Lower leg skin (tissue), 4 donors: ENCODE data around the gene HIP1. TPM values are rescaled to one million over a fixed set of nuclear protein-coding genes. Genes with fewer than 3 reads are reported as not detected.

Source experiments
- DNase-seq, 2 donors: peaks; one replicate each; pipeline ENCODE4 v3.0.0-alpha.2; 2019; ENCODE audit warnings: low spot score in 2 of 2
- H3K4me3 ChIP-seq: fragments of 200-600 bp; sonication (generic); 2 replicates; pipeline ENCODE4 v1.5.1; 2017; ENCODE audit warnings: mild to moderate bottlenecking, low read depth; ENCODE audit not compliant: poor library complexity, severe bottlenecking
- CTCF ChIP-seq, 3 donors: fragments of 450-650 bp; IDR thresholded peaks; one replicate each; pipeline ENCODE4 v1.5.1; 2016; ENCODE audit warnings: antibody characterized with exemption in 3 of 3, mild to moderate bottlenecking in 3 of 3, moderate library complexity in 2 of 3
- POLR2A ChIP-seq, 2 donors: fragments of 450-650 bp; IDR thresholded peaks; one replicate each; pipeline ENCODE4 v1.6.1; 2016 to 2017; ENCODE audit warnings: antibody characterized with exemption in 2 of 2, mild to moderate bottlenecking in 1 of 2, moderate library complexity in 1 of 2
- WGBS, 2 donors: methylation state at CpG; one replicate each; pipeline ENCODE4 v1.1.5; 2018; 5-methylcytosine and 5-hydroxymethylcytosine counted together
- intact Hi-C: fragments of 100-400 bp; cut with DNase I; formaldehyde crosslinking; loops from one replicate; pipeline ENCODE4 v1.15.0; 2023; ENCODE audit warnings: low total_unique reads
- total RNA-seq, 4 donors: library from RNA; depleted of rRNA; stranded (reverse); fragments of >200 nt; gene quantifications; one replicate each; pipeline ENCODE4 v1.1.0, GENCODE V29; 2016

HIP1 gene
- total RNA-seq, 4 donors from 2014 or later = 20.1 to 30.3 (median 23.0) TPM

GRCh38 chr7:75650681-75651080 is 88.1 kb downstream of the HIP1 start:
- no peak overlapping the region for H3K4me3 ChIP-seq
- intact Hi-C loops = no loop called here
- TF ChIP-seq CTCF (IDR thresholded peaks at IDR 0.05) (no peak), POLR2A (IDR thresholded peaks at IDR 0.05) (no peak)
- 51 to 58% methylated on average over 9 of the region's 9 CpGs for WGBS, 2 donors
- DNase-seq = no peak

GRCh38 chr7:75650062-75650461 is 88.7 kb downstream of the HIP1 start:
- intact Hi-C loops = no loop called here
- WGBS, 2 donors = 33 to 53% methylated on average over 7 of the region's 7 CpGs
- H3K4me3 ChIP-seq = no peak overlapping the region
- no peak for DNase-seq
- TF ChIP-seq CTCF (IDR thresholded peaks at IDR 0.05) (no peak), POLR2A (IDR thresholded peaks at IDR 0.05) (no peak)

- H3K4me3 ChIP-seq = no peak overlapping the region
- TF ChIP-seq CTCF (IDR thresholded peaks at IDR 0.05) (no peak), POLR2A (IDR thresholded peaks at IDR 0.05) (no peak)
- 23 to 48% methylated on average over 4 of the region's 4 CpGs for WGBS, 2 donors
- intact Hi-C loops = no loop called here
- DNase-seq = no peak
Observed at GRCh38 chr7:75649462-75649861, 89.3 kb downstream of the HIP1 start.

GRCh38 chr7:75647709-75648438 is 90.9 kb downstream of the HIP1 start:
- DNase-seq = no peak
- WGBS, 2 donors = 90 to 93% methylated on average over 6 of the region's 6 CpGs
- no peak for TF ChIP-seq POLR2A (IDR thresholded peaks at IDR 0.05)
- TF ChIP-seq CTCF (IDR thresholded peaks at IDR 0.05) = no peak
- no peak overlapping the region for H3K4me3 ChIP-seq
- intact Hi-C loops = no loop called here

GRCh38 chr7:75646571-75647102 is 92.1 kb downstream of the HIP1 start:
- TF ChIP-seq CTCF (IDR thresholded peaks at IDR 0.05) = no peak
- TF ChIP-seq POLR2A (IDR thresholded peaks at IDR 0.05) = no peak
- WGBS, 2 donors = 74 to 94% methylated on average over 9 of the region's 9 CpGs
- intact Hi-C loops = no loop called here
- H3K4me3 ChIP-seq = no peak overlapping the region
- DNase-seq = no peak
